Measurements from ENCODE around the gene RNF41.

GRCh38 chr12:56236985-56237384, 15.3 kb upstream of the RNF41 start:
- TF ChIP-seq SP1 (IDR thresholded peaks at IDR 0.05): no peak
- no peak for TF ChIP-seq FOXA1 (IDR thresholded peaks at IDR 0.05)
- no peak for TF ChIP-seq FOXK2 (IDR thresholded peaks at IDR 0.05)
- no peak for TF ChIP-seq FOXM1 (IDR thresholded peaks at IDR 0.05; ENCODE audit: borderline replicate concordance)
- no peak for TF ChIP-seq ZNF384 (IDR thresholded peaks at IDR 0.05)
- no peak for TF ChIP-seq HDGF (IDR thresholded peaks at IDR 0.05; ENCODE audit: borderline replicate concordance)
- no peak for TF ChIP-seq ARNT (IDR thresholded peaks at IDR 0.05)
- no peak for TF ChIP-seq L3MBTL2 (conservative IDR thresholded peaks at IDR 0.05)
